AG04449 (cell line): Measurements from ENCODE around the gene RYR2.

Source experiments
- CTCF ChIA-PET: fragments of 350-600 bp; formaldehyde crosslinking; extraction: SDS; loops from one replicate; lab custom pipeline; 2021; ENCODE audit warnings: antibody characterized with exemption; lab: Yijun Ruan, JAX
- POLR2A ChIA-PET: fragments of 400-600, 350-600 bp; formaldehyde crosslinking; extraction: SDS; loops from one replicate; lab custom pipeline; 2020; ENCODE audit warnings: antibody characterized with exemption, inconsistent platforms; lab: Yijun Ruan, JAX
- DNase-seq: peaks from one replicate; pipeline ENCODE4 v3.0.0-alpha.2; 2010; ENCODE audit warnings: low read depth, low spot score
- H3K4me3 ChIP-seq: 2 replicates; pipeline ENCODE4 v1.5.1; 2011; ENCODE audit warnings: low read depth, mild to moderate bottlenecking, control low read depth, low read length
- TF ChIP-seq, protein P1 (sequence below): IDR thresholded peaks from one replicate; pipeline ENCODE4 v1.5.1; 2011; ENCODE audit warnings: mild to moderate bottlenecking, moderate library complexity, low read length, control low read depth, inconsistent platforms; ENCODE audit not compliant: insufficient read depth; ENCODE audit errors: missing control alignments

RYR2 gene

DNA sequence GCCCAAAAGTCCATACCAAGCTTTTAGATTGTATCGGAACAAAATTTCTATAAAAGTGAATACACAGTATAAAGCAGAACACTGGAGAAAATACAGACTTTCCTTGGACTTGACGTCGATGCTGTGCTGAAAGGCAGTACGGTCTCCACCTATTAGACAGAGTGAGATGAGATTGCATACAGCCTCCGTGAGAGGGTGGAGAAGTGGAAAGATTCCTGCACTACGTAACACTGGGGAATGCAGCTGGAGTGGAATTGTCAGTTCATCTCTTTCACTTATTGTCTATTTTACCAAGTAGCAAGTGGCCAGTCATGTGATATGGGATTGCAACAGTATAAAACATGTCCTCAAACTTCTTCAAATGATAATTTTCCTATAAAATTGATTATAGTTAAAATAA is 639.2 kb downstream of the RYR2 start:
- DNase-seq = no peak
- TF ChIP-seq, protein P1, sequence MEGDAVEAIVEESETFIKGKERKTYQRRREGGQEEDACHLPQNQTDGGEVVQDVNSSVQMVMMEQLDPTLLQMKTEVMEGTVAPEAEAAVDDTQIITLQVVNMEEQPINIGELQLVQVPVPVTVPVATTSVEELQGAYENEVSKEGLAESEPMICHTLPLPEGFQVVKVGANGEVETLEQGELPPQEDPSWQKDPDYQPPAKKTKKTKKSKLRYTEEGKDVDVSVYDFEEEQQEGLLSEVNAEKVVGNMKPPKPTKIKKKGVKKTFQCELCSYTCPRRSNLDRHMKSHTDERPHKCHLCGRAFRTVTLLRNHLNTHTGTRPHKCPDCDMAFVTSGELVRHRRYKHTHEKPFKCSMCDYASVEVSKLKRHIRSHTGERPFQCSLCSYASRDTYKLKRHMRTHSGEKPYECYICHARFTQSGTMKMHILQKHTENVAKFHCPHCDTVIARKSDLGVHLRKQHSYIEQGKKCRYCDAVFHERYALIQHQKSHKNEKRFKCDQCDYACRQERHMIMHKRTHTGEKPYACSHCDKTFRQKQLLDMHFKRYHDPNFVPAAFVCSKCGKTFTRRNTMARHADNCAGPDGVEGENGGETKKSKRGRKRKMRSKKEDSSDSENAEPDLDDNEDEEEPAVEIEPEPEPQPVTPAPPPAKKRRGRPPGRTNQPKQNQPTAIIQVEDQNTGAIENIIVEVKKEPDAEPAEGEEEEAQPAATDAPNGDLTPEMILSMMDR = no peak
- H3K4me3 ChIP-seq = no peak overlapping the region
- ChIA-PET CTCF (no interaction called here), POLR2A (no interaction called here)

DNA sequence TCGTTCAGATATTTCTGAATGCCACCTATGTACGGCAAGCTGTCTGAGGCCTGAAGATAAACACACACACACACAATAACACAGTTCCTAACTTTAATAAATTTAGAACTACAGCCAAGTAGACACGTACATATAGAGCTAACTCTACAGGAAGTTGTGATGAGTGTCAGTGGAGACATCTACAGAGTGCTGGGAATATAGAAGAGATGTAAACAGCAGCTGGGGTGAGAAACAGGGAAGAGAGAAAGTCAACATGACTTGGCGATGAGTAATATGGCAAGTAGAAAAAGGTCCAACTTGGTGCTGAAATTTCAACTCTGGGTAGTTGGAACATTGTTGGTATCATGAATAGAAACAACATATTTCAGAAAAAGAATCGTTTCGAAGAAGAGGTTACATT is 642.3 kb downstream of the RYR2 start:
- no peak overlapping the region for H3K4me3 ChIP-seq
- no peak for DNase-seq
- TF ChIP-seq, protein P1 = no peak
- POLR2A ChIA-PET = no interaction called here
- CTCF ChIA-PET = no interaction called here

DNA sequence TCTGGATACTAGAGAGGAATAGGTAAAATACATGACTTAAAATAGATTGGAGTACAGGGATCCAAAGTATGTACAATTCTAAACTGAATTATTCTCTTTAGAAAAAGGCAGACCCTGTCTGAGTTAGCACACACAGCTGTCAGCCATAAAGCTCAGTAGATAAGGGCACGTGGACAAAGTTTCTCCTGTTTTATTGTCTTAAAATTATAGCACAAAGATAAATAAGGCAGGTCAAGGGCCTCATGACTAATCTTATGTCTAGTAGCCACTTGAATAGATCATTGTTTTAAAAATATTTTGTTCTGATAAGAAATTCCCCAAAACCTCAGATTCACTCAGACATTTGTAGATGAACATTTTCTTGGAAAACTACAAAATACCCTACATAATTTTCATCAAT is 643.6 kb downstream of the RYR2 start:
- TF ChIP-seq, protein P1 = no peak
- ChIA-PET POLR2A (no interaction called here), CTCF (no interaction called here)
- no peak overlapping the region for H3K4me3 ChIP-seq
- DNase-seq = no peak

DNA sequence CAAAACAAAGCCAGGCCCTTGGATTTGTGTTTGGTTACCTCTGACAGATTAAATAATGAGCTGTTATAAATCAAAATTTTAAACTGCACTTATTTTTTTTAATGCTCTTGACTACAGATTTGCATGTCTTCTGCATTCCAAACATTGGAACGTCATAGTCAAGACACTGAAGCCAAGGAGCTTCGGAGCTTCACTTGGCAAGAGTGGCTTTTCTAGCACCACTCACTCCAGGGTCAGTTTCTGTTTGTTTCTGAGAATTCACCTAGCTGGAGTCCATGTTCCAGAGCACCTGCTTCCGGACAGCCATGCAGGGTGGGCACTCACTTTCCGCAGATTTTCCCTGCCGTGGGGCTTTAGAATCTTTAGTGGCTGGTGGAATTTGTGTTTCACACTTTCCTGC is 645.8 kb downstream of the RYR2 start:
- TF ChIP-seq, protein P1 = no peak
- CTCF ChIA-PET = no interaction called here
- DNase-seq = no peak
- POLR2A ChIA-PET = no interaction called here
- H3K4me3 ChIP-seq = no peak overlapping the region

DNA sequence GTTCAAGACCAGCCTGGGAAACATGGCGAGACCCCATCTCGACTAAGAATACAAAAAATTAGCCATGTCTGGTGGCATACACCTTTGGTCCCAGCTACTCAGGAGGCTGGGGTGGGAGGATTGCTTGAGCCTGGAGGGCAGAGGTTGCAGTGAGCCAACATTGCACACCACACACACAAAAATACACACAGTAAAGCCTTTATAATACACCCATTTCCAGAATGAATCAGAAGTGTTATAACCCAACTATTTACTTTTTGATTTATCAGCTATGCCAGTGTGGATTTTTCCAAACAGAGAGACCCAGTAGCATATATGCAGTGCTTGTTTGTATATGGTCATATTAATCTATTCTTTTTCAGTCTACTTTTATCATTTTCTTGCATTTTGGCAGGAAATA is 648.7 kb downstream of the RYR2 start:
- TF ChIP-seq, protein P1 = no peak
- DNase-seq = no peak
- ChIA-PET CTCF (no interaction called here), POLR2A (no interaction called here)
- no peak overlapping the region for H3K4me3 ChIP-seq

DNA sequence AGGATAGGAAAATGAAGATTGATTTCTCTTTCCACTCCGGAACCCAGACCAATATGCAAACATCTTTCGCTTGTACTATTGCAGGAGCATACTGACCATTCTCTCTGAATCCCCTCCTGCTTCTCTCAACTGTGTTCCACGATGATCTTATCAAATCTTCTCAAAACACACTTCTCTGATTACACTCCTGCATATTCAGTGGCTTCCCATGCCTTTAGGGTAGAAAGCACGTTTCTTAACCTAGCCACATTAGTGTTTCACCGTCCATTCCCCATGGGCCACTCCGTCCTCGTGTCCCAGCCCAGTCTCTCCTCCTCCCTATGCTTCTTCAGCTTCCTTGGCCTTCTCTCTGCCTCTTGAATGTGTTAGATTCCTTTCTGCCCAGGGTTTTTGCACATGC is 650.3 kb downstream of the RYR2 start:
- ChIA-PET POLR2A (no interaction called here), CTCF (no interaction called here)
- no peak overlapping the region for H3K4me3 ChIP-seq
- TF ChIP-seq, protein P1 = no peak
- no peak for DNase-seq

DNA sequence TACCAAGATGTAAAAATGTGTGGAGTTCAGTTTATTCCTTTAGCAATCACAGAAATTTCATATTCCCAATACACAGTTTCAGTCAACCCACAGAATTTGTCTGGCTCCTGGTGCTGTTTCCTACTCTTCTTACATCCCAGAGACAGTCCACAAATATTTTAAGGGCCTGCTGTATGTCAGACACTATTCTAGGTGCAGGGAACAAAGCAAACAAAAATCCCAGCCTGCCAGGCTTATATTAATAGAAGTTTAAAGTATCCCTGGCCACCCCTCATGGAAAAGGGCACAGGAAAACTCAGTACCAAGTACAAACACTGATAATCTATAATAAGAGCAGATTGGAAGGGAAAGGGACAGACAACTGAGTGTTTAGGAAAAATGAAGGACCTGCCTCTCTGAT is 653.9 kb downstream of the RYR2 start:
- TF ChIP-seq, protein P1 = no peak
- DNase-seq = no peak
- ChIA-PET CTCF (no interaction called here), POLR2A (no interaction called here)
- H3K4me3 ChIP-seq = no peak overlapping the region
